GM10248 (cell line): ENCODE results near the gene FCHO2.

Experiments
- CTCF ChIA-PET: fragments of 300-600 bp; sonication (Branson Sonifier 250); formaldehyde crosslinking; extraction: SDS; loops from one replicate; lab custom pipeline; 2021; ENCODE audit warnings: antibody characterized with exemption; lab: Yijun Ruan, JAX
- POLR2A ChIA-PET: fragments of 350-650 bp; sonication (Branson Sonifier 250); formaldehyde crosslinking; extraction: SDS; loops from one replicate; lab custom pipeline; 2020; ENCODE audit warnings: antibody characterized with exemption; lab: Yijun Ruan, JAX
- DNase-seq: peaks from one replicate; pipeline ENCODE4 v3.0.0; 2012; ENCODE audit errors: extremely low spot score
- TF ChIP-seq, protein P1 (sequence below): IDR thresholded peaks from 2 replicates; pipeline ENCODE4 v1.5.1; 2012; ENCODE audit warnings: mild to moderate bottlenecking, low read depth; ENCODE audit errors: extremely low read depth, missing control alignments, control extremely low read depth

FCHO2 gene

DNA sequence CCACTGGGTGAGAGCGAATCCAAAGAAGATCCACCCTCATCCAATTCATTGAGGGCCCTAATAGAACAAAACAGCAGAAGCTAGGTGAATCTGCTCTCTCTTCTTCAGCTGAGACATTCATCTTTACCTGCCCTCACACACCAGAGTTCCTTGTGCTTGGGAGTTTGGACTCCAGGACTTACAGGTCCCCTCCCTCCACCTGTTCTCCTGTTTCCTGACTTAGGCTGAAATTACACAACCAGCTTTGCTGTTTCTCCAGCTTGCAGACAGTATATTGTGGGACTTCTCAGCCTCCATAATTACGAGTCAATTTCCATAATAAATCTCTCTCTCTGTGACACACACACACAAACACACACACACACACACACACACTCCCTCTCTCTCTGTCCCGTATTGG is 183.6 kb downstream of the FCHO2 start:
- no peak for DNase-seq
- CTCF ChIA-PET = no interaction called here
- TF ChIP-seq, protein P1, sequence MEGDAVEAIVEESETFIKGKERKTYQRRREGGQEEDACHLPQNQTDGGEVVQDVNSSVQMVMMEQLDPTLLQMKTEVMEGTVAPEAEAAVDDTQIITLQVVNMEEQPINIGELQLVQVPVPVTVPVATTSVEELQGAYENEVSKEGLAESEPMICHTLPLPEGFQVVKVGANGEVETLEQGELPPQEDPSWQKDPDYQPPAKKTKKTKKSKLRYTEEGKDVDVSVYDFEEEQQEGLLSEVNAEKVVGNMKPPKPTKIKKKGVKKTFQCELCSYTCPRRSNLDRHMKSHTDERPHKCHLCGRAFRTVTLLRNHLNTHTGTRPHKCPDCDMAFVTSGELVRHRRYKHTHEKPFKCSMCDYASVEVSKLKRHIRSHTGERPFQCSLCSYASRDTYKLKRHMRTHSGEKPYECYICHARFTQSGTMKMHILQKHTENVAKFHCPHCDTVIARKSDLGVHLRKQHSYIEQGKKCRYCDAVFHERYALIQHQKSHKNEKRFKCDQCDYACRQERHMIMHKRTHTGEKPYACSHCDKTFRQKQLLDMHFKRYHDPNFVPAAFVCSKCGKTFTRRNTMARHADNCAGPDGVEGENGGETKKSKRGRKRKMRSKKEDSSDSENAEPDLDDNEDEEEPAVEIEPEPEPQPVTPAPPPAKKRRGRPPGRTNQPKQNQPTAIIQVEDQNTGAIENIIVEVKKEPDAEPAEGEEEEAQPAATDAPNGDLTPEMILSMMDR = no peak
- POLR2A ChIA-PET = no interaction called here
